ENCODE data around the gene ARHGAP25. TPM values are rescaled to one million over a fixed set of nuclear protein-coding genes. Genes with fewer than 3 reads are reported as not detected.

The ARHGAP25 gene
- total and polyA plus RNA-seq, 2 donors from 2014 or later = 6.3 to 20.4 TPM

DNA sequence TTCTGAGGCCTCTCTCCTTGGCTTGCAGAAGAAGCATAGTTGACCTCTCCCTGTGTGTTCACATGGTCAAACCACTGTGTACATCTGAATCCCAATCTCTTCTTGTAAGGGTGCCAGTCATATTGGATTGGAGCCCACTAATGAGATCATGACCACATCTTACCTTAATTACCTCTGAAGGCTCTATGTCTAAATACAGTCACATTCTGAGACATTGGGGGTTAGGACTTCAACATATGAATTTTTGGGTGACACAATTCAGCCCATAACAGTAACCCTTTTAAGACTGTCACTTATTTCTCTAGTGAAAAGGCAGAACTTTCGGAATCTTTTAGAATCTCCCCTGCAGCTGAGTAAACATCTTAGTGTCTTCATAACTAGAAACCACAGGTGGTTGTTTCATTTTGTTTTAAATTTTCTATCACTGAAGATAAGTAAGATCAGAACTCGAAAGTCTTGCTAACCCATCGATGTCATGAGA lies 103.3 kb downstream of the ARHGAP25 start:
- Histone ChIP-seq H3K9me3 (ENCODE audit: control insufficient read depth in 2 of 3, insufficient read depth in 1 of 3, low read length in 3 of 3) (no peaks in the 10 kb centered on the region), H3K36me3 (ENCODE audit: control insufficient read depth in 2 of 3, insufficient read depth in 3 of 3, low read length in 3 of 3) (no peaks in the 10 kb centered on the region), H3K4me3 (ENCODE audit: low read length in 3 of 3) (no peak overlapping the region), H3K9ac (ENCODE audit: low read length in 3 of 3) (no peak overlapping the region), H3K27me3 (ENCODE audit: control insufficient read depth, insufficient read depth, low read length) (no peaks in the 10 kb centered on the region), H3K4me1 (ENCODE audit: control insufficient read depth in 2 of 3, insufficient read depth in 2 of 3, low read depth in 1 of 3, low read length in 3 of 3) (peaks cover 0 to 2% (median 0%) of the 10 kb centered on the region in 3 donors), H3K27ac (ENCODE audit: low read depth in 2 of 2, low read length in 2 of 2) (no peak overlapping the region)
- no peak for TF ChIP-seq CTCF (IDR thresholded peaks at IDR 0.05; ENCODE audit: borderline replicate concordance, extremely low read depth, insufficient read depth)
- intact Hi-C loops (cut with DNase I) = no loop called here
- DNase-seq (no peak), FAIRE-seq (no peak)

- intact Hi-C loops (cut with DNase I) = no loop called here
- no peak for FAIRE-seq
Observed at GRCh38 chr2:68838641-68839040, 104.0 kb downstream of the ARHGAP25 start.

GRCh38 chr2:68839260-68839833 lies 104.7 kb downstream of the ARHGAP25 start:
- no peaks in the 10 kb centered on the region for H3K36me3 ChIP-seq (ENCODE audit: control insufficient read depth in 2 of 3, insufficient read depth in 3 of 3, low read length in 3 of 3)
- H3K9me3 ChIP-seq (ENCODE audit: control insufficient read depth in 2 of 3, insufficient read depth in 1 of 3, low read length in 3 of 3) = no peaks in the 10 kb centered on the region
- H3K4me1 ChIP-seq (ENCODE audit: control insufficient read depth in 2 of 3, insufficient read depth in 2 of 3, low read depth in 1 of 3, low read length in 3 of 3) = peaks cover 0 to 2% (median 0%) of the 10 kb centered on the region in 3 donors
- FAIRE-seq = no peak
- H3K27me3 ChIP-seq (ENCODE audit: control insufficient read depth, insufficient read depth, low read length) = no peaks in the 10 kb centered on the region
- intact Hi-C loops (cut with DNase I) = no loop called here
- H3K4me3 ChIP-seq (ENCODE audit: low read length in 3 of 3) = no peak overlapping the region
- peak; percentile 39 for TF ChIP-seq CTCF (IDR thresholded peaks at IDR 0.05; ENCODE audit: borderline replicate concordance, extremely low read depth, insufficient read depth)
- DNase-seq = no peak
- H3K9ac ChIP-seq (ENCODE audit: low read length in 3 of 3) = no peak overlapping the region
- no peak overlapping the region for H3K27ac ChIP-seq (ENCODE audit: low read depth in 2 of 2, low read length in 2 of 2)

More at GRCh38 chr2:68838641-68839040, 104.0 kb downstream of the ARHGAP25 start:
- no peak for TF ChIP-seq CTCF (IDR thresholded peaks at IDR 0.05; ENCODE audit: borderline replicate concordance, extremely low read depth, insufficient read depth)
- no peak for DNase-seq
- no peak overlapping the region for H3K4me3 ChIP-seq (ENCODE audit: low read length in 3 of 3)
- H3K9me3 ChIP-seq (ENCODE audit: control insufficient read depth in 2 of 3, insufficient read depth in 1 of 3, low read length in 3 of 3) = no peaks in the 10 kb centered on the region
- no peaks in the 10 kb centered on the region for H3K36me3 ChIP-seq (ENCODE audit: control insufficient read depth in 2 of 3, insufficient read depth in 3 of 3, low read length in 3 of 3)
- no peak overlapping the region for H3K9ac ChIP-seq (ENCODE audit: low read length in 3 of 3)
- H3K4me1 ChIP-seq (ENCODE audit: control insufficient read depth in 2 of 3, insufficient read depth in 2 of 3, low read depth in 1 of 3, low read length in 3 of 3) = peaks cover 0 to 2% (median 0%) of the 10 kb centered on the region in 3 donors
- H3K27ac ChIP-seq (ENCODE audit: low read depth in 2 of 2, low read length in 2 of 2) = no peak overlapping the region
- no peaks in the 10 kb centered on the region for H3K27me3 ChIP-seq (ENCODE audit: control insufficient read depth, insufficient read depth, low read length)
